Skeletal muscle tissue (tissue), 4 donors: ENCODE data around the gene CTIF. TPM values are rescaled to one million over a fixed set of nuclear protein-coding genes. Genes with fewer than 3 reads are reported as not detected.

Experiments used
- H3K27ac ChIP-seq: one replicate; pipeline ENCODE4 v1.7.0; 2013; ENCODE audit warnings: mild to moderate bottlenecking, low read depth, low read length, inconsistent platforms
- H3K27me3 ChIP-seq, 3 donors: one replicate each; pipeline ENCODE4 v1.7.0; 2013; ENCODE audit warnings: low read length in 3 of 3; ENCODE audit not compliant: control insufficient read depth in 3 of 3, insufficient read depth in 3 of 3
- H3K36me3 ChIP-seq, 3 donors: one replicate each; pipeline ENCODE4 v1.7.0; 2013; ENCODE audit warnings: low read length in 3 of 3; ENCODE audit not compliant: control insufficient read depth in 3 of 3, insufficient read depth in 3 of 3
- H3K4me1 ChIP-seq, 3 donors: one replicate each; pipeline ENCODE4 v1.7.0; 2013; ENCODE audit warnings: low read length in 3 of 3, mild to moderate bottlenecking in 3 of 3; ENCODE audit not compliant: control insufficient read depth in 3 of 3, insufficient read depth in 3 of 3
- H3K4me3 ChIP-seq, 3 donors: one replicate each; pipeline ENCODE4 v1.7.0; 2013; ENCODE audit warnings: low read length in 3 of 3
- H3K9ac ChIP-seq, 3 donors: one replicate each; pipeline ENCODE4 v1.7.0; 2013; ENCODE audit warnings: low read length in 3 of 3, mild to moderate bottlenecking in 3 of 3, moderate library complexity in 2 of 3, low read depth in 1 of 3
- H3K9me3 ChIP-seq, 3 donors: one replicate each; pipeline ENCODE4 v1.7.0; 2013; ENCODE audit warnings: low read length in 3 of 3; ENCODE audit not compliant: control insufficient read depth in 3 of 3
- total RNA-seq: library from RNA; depleted of rRNA; stranded (reverse); fragments of >200 nt; gene quantifications from one replicate; pipeline ENCODE4 v1.2.3, GENCODE V29; 2014
- donor health status: Osteomylitis.

The CTIF gene
- total RNA-seq, 1 donor from 2014 or later = 16.7 TPM

DNA sequence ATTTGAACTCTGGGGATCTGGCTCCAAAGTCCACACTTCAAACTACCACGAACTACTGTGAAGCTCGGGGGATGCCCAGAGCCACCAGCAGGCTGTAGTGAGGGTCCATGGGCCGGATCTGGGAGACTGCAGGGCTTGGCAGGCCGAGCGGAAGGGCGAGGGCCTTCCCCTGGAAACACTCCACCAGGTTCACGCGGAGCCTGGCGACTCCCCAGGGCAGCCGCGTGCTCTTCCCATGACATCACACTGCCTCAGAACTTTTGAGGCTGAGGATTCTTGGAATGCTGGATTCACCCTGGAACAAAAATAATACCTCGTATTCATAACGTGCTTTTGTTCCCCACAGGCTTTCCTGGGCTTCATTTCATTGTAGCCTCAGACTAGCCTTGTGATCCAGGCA is 210.9 kb downstream of the CTIF start:
- no peaks in the 10 kb centered on the region for H3K9me3 ChIP-seq
- no peaks in the 10 kb centered on the region for H3K36me3 ChIP-seq
- H3K9ac ChIP-seq = no peak overlapping the region
- no peaks in the 10 kb centered on the region for H3K27me3 ChIP-seq
- no peak overlapping the region for H3K4me3 ChIP-seq
- peak overlapping the region; percentile 70 for H3K27ac ChIP-seq
- peaks cover 17 to 28% (median 21%) of the 10 kb centered on the region in 3 donors for H3K4me1 ChIP-seq

DNA sequence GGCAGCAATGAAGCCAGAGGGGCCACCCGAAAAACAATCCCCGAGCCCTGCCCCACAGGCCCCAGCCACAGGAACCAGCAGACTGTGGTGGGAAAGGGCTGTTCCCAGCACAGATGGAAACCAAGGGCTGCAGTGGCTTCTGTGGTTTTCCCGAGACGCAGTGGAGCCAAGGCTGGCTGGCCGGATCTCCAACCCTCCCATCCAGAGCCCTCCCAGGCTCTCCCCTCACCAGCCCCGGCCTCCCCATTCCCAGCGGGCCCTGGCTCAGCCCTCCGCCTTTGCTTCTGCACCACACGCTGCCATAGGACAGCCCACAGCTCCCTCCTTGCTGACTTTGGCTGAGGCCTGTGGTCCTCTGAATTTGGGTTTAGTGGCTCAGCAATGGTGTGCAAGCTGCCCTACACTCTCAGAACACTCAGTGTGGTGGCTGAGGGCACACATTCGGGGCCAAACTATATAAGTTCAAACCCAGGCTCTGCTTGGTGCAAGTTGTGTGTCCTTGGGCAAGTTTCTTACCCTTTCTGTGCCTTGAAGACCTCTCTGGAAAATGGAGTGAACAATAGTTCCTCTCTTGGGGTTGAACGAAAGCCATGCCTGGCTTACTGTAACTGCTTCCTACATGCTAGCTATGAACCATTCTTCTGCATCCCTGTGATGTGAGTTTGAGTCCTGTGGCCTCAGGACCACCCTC is 211.8 kb downstream of the CTIF start:
- no peak overlapping the region for H3K4me3 ChIP-seq
- no peaks in the 10 kb centered on the region for H3K27me3 ChIP-seq
- H3K4me1 ChIP-seq = peaks cover 21 to 36% (median 24%) of the 10 kb centered on the region in 3 donors
- peak overlapping the region in 2 of 3 donors; percentile 29 to 50 for H3K9ac ChIP-seq
- H3K9me3 ChIP-seq = no peaks in the 10 kb centered on the region
- peak overlapping the region; percentile 70 for H3K27ac ChIP-seq
- no peaks in the 10 kb centered on the region for H3K36me3 ChIP-seq

DNA sequence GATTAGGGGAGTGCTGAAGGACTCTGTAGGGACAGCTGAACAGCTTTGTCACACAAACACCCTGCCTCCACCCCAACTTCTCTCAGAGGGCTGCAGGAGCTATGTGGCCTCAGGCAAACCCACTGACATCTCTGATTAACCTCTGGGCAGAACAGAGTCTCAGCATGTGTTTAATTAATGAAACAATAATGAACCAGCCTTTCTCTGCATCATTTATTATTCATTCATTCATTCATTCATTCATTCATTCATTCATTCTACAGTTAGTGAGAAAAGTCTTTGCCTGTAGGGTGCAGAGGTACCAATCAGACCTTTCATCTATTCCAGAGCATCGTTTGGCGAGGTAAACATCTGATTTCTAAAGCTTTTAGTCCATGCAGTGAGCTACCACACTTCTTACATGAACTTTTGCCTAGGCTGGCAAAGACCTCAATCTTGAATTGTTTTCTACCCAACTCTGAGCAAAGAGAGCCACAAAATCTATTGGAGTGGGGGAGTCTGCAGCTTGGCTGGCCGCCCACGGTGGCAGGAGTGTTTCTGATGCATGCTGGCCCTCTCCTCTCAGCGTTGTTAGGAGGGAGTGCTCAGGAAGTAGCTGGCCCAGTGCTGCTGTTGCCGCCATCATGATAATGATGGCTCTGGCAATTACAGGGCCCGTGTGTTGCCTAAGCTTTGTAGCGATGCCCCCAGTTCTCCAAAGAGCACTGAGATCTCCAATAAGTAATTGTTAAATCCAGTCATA is 213.1 kb downstream of the CTIF start:
- Histone ChIP-seq H3K4me3 (no peak overlapping the region), H3K27me3 (no peaks in the 10 kb centered on the region), H3K36me3 (no peaks in the 10 kb centered on the region), H3K9me3 (no peaks in the 10 kb centered on the region), H3K27ac (no peak overlapping the region), H3K9ac (no peak overlapping the region), H3K4me1 (peaks cover 21 to 36% (median 24%) of the 10 kb centered on the region in 3 donors)

DNA sequence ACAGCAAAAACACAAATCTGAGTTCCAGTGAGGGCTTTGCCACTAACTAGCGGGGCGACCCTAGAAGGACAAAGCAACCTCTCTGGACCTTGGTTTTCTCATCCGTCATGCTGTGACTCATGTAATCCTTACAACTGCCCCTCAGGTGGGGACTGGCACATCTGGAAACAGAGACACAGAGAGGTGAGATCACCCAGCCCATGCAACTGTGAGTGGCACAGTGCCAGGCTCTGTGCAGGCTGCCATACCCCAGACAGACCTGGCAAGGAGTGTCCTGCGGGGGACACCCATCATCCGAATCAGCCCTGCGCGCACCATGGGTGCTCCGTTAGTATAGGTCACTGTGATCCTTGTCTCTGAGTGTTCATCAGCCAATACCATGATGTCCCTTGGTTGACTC is 213.6 kb downstream of the CTIF start:
- H3K36me3 ChIP-seq = no peaks in the 10 kb centered on the region
- H3K27ac ChIP-seq = no peak overlapping the region
- peaks cover 21 to 36% (median 24%) of the 10 kb centered on the region in 3 donors for H3K4me1 ChIP-seq
- H3K4me3 ChIP-seq = no peak overlapping the region
- no peak overlapping the region for H3K9ac ChIP-seq
- no peaks in the 10 kb centered on the region for H3K27me3 ChIP-seq
- no peaks in the 10 kb centered on the region for H3K9me3 ChIP-seq

DNA sequence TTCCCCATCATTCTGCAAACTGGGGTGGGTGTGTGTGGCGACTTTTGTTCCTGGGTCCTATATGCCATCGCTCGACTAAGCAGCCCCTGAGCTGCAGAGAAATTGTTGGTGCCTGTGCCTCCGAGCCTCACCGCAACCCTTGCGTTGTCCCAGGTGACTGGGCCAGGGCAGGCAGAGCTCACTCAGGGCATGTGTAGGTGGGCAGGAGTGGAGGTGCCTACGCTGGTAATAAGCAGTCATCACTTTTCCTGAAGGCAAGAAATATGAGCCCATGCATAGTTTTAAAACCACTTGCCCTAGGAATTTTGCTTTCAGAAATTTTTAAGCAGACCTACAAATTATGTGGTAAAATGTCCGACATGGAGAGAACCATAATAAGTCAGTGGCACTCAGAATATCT is 214.1 kb downstream of the CTIF start:
- Histone ChIP-seq H3K36me3 (peaks cover 0 to 2% (median 0%) of the 10 kb centered on the region in 3 donors), H3K27me3 (no peaks in the 10 kb centered on the region), H3K9ac (no peak overlapping the region), H3K4me1 (peaks cover 21 to 36% (median 24%) of the 10 kb centered on the region in 3 donors), H3K27ac (no peak overlapping the region), H3K4me3 (no peak overlapping the region), H3K9me3 (no peaks in the 10 kb centered on the region)

DNA sequence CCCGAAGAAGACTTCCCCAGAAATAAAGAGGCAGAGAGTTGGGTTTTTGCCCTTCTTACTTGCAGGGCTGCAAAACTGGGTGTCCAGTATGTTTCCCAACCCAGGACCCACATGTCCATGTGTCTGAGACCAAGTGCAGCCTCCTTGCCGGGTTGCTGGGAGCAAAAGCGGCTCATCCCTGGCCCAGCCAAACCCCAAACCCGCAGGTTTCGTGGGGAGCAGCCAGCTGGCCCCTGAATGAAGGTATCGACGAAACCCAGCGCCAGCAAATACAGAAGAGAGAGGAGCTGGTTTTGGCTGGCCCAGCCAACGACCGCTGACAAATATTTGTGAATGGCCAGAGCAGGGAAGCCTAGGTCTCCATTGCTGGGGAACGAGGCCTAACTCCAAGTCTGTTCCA is 214.9 kb downstream of the CTIF start:
- Histone ChIP-seq H3K36me3 (peaks cover 0 to 7% (median 3%) of the 10 kb centered on the region in 3 donors), H3K27me3 (no peaks in the 10 kb centered on the region), H3K4me3 (no peak overlapping the region), H3K9ac (no peak overlapping the region), H3K9me3 (no peaks in the 10 kb centered on the region), H3K4me1 (peaks cover 21 to 36% (median 24%) of the 10 kb centered on the region in 3 donors), H3K27ac (no peak overlapping the region)

DNA sequence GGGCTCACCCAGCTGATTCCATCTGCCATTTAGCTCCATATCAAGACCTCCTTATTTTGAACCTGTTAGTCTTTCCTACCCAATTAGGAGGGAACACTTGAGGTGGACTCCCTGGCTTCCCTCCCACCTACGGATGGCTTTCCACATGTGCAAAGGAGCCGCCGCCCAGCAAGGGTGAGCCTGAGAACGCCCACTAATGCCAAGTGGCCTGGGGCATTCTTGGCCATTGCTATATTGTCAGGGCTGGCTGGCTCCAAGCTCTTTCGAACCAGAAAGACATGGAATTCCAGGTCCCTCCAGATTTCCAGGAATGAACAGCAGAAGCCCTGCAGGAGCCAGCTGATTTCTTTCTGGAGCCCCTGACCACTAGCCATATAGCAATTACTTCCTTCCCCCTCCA is 215.7 kb downstream of the CTIF start:
- no peaks in the 10 kb centered on the region for H3K9me3 ChIP-seq
- peaks cover 21 to 31% (median 22%) of the 10 kb centered on the region in 3 donors for H3K4me1 ChIP-seq
- H3K4me3 ChIP-seq = no peak overlapping the region
- peaks cover 0 to 9% (median 3%) of the 10 kb centered on the region in 3 donors for H3K36me3 ChIP-seq
- H3K9ac ChIP-seq = no peak overlapping the region
- H3K27ac ChIP-seq = no peak overlapping the region
- H3K27me3 ChIP-seq = no peaks in the 10 kb centered on the region

DNA sequence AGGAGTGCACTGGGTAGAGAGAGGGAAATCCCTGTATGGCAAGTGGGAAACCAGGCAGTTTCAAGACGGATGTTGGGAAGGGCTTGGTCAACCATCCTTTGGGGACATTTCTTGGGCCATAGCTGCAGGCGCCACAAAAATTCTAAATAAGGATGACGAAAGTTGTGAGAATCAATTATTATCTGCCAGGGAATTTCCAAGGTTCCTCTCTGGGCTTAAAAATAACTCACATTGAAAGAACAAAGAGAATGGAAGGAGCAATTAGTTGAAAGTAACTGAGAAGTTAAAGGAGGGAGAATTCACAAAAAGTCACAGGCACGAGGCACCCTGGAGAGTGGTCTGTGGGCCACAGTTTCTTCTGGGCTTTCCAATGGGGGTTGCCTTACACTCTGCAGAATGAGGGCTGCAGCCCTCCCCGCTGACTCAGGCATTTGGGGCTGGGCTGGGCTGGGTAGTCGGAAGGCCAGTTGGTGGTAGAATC is 216.2 kb downstream of the CTIF start:
- H3K9me3 ChIP-seq = no peaks in the 10 kb centered on the region
- no peak overlapping the region for H3K9ac ChIP-seq
- peaks cover 0 to 9% (median 3%) of the 10 kb centered on the region in 3 donors for H3K36me3 ChIP-seq
- H3K4me3 ChIP-seq = no peak overlapping the region
- H3K27me3 ChIP-seq = no peaks in the 10 kb centered on the region
- H3K4me1 ChIP-seq = peaks cover 18 to 26% (median 18%) of the 10 kb centered on the region in 3 donors
- H3K27ac ChIP-seq = no peak overlapping the region

DNA sequence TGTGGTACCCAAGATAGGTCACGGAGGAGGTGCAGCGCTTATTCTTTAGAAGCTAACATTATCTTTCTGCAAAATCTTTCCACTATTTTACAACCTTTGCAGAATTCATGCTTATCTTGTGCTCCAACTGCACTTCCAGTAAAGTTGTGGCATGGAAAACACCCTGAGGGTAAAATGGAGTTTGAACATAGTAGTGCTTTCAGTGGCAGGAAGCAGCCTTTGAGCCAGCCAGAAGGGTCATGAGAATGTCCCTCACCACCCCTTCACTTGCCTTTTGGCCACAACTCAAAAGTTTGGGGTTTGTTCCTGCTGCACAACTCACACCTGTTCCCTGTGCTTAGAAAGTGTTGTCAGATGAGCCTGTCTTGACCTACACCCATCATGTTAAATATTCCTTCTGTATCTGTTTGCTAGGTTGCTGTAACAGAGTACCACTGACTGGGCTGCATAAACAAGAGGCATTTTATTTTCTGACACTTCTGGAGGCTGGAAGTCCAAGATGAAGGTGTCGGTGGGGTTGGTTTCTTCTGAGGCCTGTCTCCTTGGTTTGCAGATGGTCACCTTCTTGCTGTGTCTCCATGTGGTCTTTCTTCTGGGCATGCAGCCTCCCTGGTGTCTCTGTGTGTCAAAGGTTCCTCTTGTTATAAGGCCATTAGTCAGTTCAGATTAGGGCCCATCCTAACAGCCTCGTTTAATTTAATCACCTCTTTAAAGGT is 217.8 kb downstream of the CTIF start:
- Histone ChIP-seq H3K27ac (no peak overlapping the region), H3K36me3 (peaks cover 5 to 13% (median 6%) of the 10 kb centered on the region in 3 donors), H3K4me3 (no peak overlapping the region), H3K9me3 (no peaks in the 10 kb centered on the region), H3K9ac (no peak overlapping the region), H3K27me3 (no peaks in the 10 kb centered on the region), H3K4me1 (peaks cover 6 to 18% (median 15%) of the 10 kb centered on the region in 3 donors)
